Gastroesophageal sphincter (tissue), 3 donors: ENCODE measurements around the gene TMTC2.

Source experiments
- EP300 ChIP-seq: sonication (generic); formaldehyde crosslinking; IDR thresholded peaks from one replicate; pipeline ENCODE4 v1.6.1; 2017; ENCODE audit warnings: antibody characterized with exemption, mild to moderate bottlenecking
- POLR2AphosphoS5 ChIP-seq: sonication (generic); formaldehyde crosslinking; IDR thresholded peaks from one replicate; pipeline ENCODE4 v1.6.1; 2017; ENCODE audit warnings: antibody characterized with exemption
- TF ChIP-seq, protein P1 (sequence below), 4 experiments: fragments of 200-600 bp in 2 of 4; fragments of 450-650 bp in 2 of 4; sonication (generic) in 1 of 4; IDR thresholded peaks; one replicate each; pipeline ENCODE4 v1.5.1; 2017 to 2019; ENCODE audit warnings: antibody characterized with exemption in 4 of 4, mild to moderate bottlenecking in 2 of 4, moderate library complexity in 2 of 4

DNA sequence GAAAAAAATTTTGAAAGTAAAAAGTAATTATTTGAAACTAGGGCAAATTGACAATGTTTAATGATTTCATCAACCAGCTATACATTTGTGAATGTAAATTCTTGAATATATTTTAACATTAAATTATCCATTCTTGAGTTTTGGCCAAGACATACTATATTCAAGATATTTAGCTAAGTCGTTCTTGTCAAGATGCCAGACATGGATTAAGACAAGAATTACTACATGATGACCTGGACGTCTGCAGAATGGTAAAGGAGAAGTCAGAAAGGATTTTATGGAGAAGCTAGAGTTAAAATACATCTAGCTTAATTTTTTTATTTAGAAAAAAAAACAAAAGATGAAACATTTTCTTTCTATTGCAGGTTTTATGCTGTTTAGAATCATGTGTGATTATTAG, 255.8 kb downstream of the TMTC2 start:
- TF ChIP-seq EP300 (no peak), POLR2AphosphoS5 (no peak)
- TF ChIP-seq, protein P1, sequence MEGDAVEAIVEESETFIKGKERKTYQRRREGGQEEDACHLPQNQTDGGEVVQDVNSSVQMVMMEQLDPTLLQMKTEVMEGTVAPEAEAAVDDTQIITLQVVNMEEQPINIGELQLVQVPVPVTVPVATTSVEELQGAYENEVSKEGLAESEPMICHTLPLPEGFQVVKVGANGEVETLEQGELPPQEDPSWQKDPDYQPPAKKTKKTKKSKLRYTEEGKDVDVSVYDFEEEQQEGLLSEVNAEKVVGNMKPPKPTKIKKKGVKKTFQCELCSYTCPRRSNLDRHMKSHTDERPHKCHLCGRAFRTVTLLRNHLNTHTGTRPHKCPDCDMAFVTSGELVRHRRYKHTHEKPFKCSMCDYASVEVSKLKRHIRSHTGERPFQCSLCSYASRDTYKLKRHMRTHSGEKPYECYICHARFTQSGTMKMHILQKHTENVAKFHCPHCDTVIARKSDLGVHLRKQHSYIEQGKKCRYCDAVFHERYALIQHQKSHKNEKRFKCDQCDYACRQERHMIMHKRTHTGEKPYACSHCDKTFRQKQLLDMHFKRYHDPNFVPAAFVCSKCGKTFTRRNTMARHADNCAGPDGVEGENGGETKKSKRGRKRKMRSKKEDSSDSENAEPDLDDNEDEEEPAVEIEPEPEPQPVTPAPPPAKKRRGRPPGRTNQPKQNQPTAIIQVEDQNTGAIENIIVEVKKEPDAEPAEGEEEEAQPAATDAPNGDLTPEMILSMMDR (IDR thresholded peaks at IDR 0.05): no peak
